Measurements from ENCODE around the gene GRM7.

- TF ChIP-seq CTCF (conservative IDR thresholded peaks at IDR 0.05; ENCODE audit: low read length): no peak
- no peak for TF ChIP-seq EZH2phosphoT487 (IDR thresholded peaks at IDR 0.05; ENCODE audit: borderline replicate concordance, low read depth, low read length)
These were observed 808.7 kb downstream of the GRM7 start for GRCh38 chr3:7669641-7670040.
